NCI-H1436 treated with DMSO at 0.1 percent for 48 hours (cell line): ENCODE measurements around the gene EIF3K.

Experiments
- DNase-seq: peaks from one replicate; lab custom pipeline; 2025; lab: John Stamatoyannopoulos, UW

The EIF3K gene

GRCh38 chr19:38665950-38666662 lies 47.1 kb downstream of the EIF3K start:
- no peak for DNase-seq

GRCh38 chr19:38666663-38667511 lies 47.9 kb downstream of the EIF3K start:
- no peak for DNase-seq

- DNase-seq, result no peak
Observed at GRCh38 chr19:38667661-38668171, 48.7 kb downstream of the EIF3K start.

GRCh38 chr19:38669552-38669951 lies 50.6 kb downstream of the EIF3K start:
- no peak for DNase-seq

- no peak for DNase-seq
Observed at GRCh38 chr19:38670921-38671398, 52.0 kb downstream of the EIF3K start.

- DNase-seq, result no peak
Observed at GRCh38 chr19:38671654-38672053, 52.7 kb downstream of the EIF3K start.

- DNase-seq, result no peak
Observed at GRCh38 chr19:38673030-38673429, 54.0 kb downstream of the EIF3K start.

GRCh38 chr19:38674388-38675171 lies 55.6 kb downstream of the EIF3K start:
- no peak for DNase-seq

GRCh38 chr19:38675611-38676010 lies 56.6 kb downstream of the EIF3K start:
- DNase-seq, result no peak

GRCh38 chr19:38676023-38676877 lies 57.3 kb downstream of the EIF3K start:
- DNase-seq, result no peak

- DNase-seq, result no peak
Observed at GRCh38 chr19:38676878-38677646, 58.1 kb downstream of the EIF3K start.

GRCh38 chr19:38678217-38678890 lies 59.4 kb downstream of the EIF3K start:
- DNase-seq, result no peak

- DNase-seq, result no peak
Observed at GRCh38 chr19:38678891-38679494, 60.0 kb downstream of the EIF3K start.

- no peak for DNase-seq
Observed at GRCh38 chr19:38679839-38680238, 60.9 kb downstream of the EIF3K start.

- no peak for DNase-seq
Observed at GRCh38 chr19:38682195-38682867, 63.3 kb downstream of the EIF3K start.

GRCh38 chr19:38682872-38683392 lies 63.9 kb downstream of the EIF3K start:
- DNase-seq, result no peak

GRCh38 chr19:38683393-38684077 lies 64.5 kb downstream of the EIF3K start:
- DNase-seq, result no peak
